Measurements from ENCODE around the gene PIEZO2. TPM values are rescaled to one million over a fixed set of nuclear protein-coding genes. Genes with fewer than 3 reads are reported as not detected.
"Not testable (repeated sequence)": the region's sequence is repeated elsewhere in the genome, so short reads cannot be mapped to it uniquely, and the experiment has no call there.

Gene PIEZO2
- polyA plus RNA-seq, 1 donor = 25.1 TPM

DNA sequence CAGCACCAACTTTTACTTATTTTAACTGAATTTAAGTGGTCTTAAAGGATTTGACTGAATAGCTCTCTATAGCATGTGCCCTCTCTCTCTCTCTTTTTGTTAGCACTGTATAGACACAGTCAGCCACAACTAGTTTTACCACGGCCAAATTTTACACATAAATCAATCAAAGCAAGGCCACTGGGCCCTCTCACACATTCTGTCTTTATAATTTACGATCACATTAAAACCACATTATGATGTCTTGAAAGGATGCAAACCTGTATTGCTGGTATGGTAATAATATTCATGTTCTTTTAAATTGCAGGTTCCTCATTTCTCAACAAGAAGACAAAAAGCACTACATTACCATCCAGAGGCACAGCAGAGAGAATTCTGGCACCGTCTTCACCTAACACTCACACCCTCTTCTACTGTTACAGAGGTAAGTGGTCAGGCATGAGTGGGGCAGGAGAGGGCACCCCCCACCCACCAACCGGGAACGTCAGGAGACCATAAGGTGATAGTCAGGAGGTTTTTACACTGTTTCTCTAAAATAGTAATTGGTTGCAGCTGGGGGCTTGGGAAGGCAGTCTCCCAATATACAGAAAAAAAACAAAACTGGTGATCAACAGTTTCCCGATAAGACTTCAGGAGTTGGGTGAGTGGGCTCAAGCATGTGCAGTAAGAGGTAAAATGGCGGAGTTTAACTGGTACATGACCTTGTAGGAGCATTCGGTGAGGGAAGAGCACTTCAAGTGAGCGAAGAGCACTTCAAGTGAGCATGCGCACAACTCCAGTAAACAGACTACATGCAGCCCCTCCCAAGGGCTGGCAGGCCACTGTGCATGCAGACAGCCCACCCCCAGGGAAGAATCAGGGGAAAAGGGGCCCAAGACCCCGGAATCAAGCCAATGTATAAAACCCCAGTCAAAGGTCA lies 296.7 kb downstream of the PIEZO2 start:
- Histone ChIP-seq H3K9me3 (ENCODE audit: control insufficient read depth, low read depth, low read length) (no peaks in the 10 kb centered on the region), H3K36me3 (ENCODE audit: control insufficient read depth, insufficient read depth, low read length) (peaks cover 6% of the 10 kb centered on the region), H3K4me1 (ENCODE audit: control insufficient read depth, insufficient read depth, low read length) (peaks cover 8% of the 10 kb centered on the region), H3K27ac (ENCODE audit: low read length) (no peak overlapping the region), H3K27me3 (ENCODE audit: control insufficient read depth, insufficient read depth, low read length) (no peaks in the 10 kb centered on the region), H3K4me3 (ENCODE audit: low read length) (no peak overlapping the region)
- WGBS (ENCODE audit: insufficient coverage, low lambda C conversion rate) = no CpG with 5 or more reads among the region's 11 CpGs
- no peak for DNase-seq

DNA sequence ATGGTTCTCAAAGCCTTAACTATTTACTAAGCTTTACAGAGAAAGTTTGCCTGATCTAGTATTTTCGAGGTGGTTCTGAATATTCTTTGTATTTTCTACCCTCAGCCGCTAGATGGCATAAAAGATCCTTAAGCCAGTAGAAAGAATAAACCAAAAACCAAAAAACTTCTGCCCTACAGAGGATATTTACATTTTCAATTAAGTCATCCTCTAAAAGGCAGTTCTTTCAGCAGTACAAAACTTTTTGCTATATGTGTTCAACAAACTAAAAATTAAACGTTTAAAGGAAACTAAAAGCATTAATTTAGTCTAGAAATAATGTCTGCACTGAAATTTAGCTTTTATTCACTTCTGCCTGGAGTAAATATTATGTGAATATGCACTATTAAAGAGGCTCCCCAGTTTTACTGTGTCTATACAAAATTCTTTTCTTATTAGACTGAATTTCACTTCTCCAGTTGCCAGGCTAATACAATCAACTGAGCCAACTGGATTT lies 297.5 kb downstream of the PIEZO2 start:
- Histone ChIP-seq H3K27ac (ENCODE audit: low read length) (peak overlapping the region; percentile 39), H3K9me3 (ENCODE audit: control insufficient read depth, low read depth, low read length) (no peaks in the 10 kb centered on the region), H3K36me3 (ENCODE audit: control insufficient read depth, insufficient read depth, low read length) (peaks cover 6% of the 10 kb centered on the region), H3K4me3 (ENCODE audit: low read length) (no peak overlapping the region), H3K4me1 (ENCODE audit: control insufficient read depth, insufficient read depth, low read length) (peaks cover 11% of the 10 kb centered on the region), H3K27me3 (ENCODE audit: control insufficient read depth, insufficient read depth, low read length) (no peaks in the 10 kb centered on the region)
- no CpG with 5 or more reads among the region's 3 CpGs for WGBS (ENCODE audit: insufficient coverage, low lambda C conversion rate)
- DNase-seq = peak in 1 of 2 donors; percentile 40

DNA sequence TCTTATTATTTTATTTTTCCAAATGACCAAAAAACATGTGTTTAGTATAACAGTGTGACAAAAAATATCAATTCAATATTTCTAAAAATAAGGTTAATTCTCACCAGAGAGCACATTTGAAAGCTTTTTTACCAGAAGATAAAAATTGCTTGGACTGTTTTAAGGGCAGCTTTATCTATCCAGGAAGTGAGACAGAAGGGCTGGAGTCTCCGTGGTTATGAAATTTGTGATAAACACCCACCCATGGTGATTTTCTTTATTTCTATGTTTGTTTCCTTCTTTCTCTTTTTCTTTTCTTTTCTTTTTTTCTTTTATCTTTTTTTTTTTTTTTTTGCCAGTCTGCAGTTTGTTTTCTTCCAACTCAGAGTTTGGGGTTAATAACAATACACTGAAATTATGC lies 298.5 kb downstream of the PIEZO2 start:
- peaks cover 19% of the 10 kb centered on the region for H3K4me1 ChIP-seq (ENCODE audit: control insufficient read depth, insufficient read depth, low read length)
- H3K4me3 ChIP-seq (ENCODE audit: low read length) = no peak overlapping the region
- peaks cover 6% of the 10 kb centered on the region for H3K36me3 ChIP-seq (ENCODE audit: control insufficient read depth, insufficient read depth, low read length)
- H3K9me3 ChIP-seq (ENCODE audit: control insufficient read depth, low read depth, low read length) = no peaks in the 10 kb centered on the region
- WGBS (ENCODE audit: insufficient coverage, low lambda C conversion rate) = 0% methylated on average over 1 of the region's 1 CpG
- no peaks in the 10 kb centered on the region for H3K27me3 ChIP-seq (ENCODE audit: control insufficient read depth, insufficient read depth, low read length)
- peak in 1 of 2 donors; percentile 40 for DNase-seq
- H3K27ac ChIP-seq (ENCODE audit: low read length) = peak overlapping the region; percentile 39

GRCh38 chr18:10850216-10850615 lies 299.2 kb downstream of the PIEZO2 start:
- Histone ChIP-seq H3K36me3 (ENCODE audit: control insufficient read depth, insufficient read depth, low read length) (peaks cover 4% of the 10 kb centered on the region), H3K27me3 (ENCODE audit: control insufficient read depth, insufficient read depth, low read length) (no peaks in the 10 kb centered on the region), H3K4me3 (ENCODE audit: low read length) (no peak overlapping the region), H3K27ac (ENCODE audit: low read length) (no peak overlapping the region), H3K9me3 (ENCODE audit: control insufficient read depth, low read depth, low read length) (no peaks in the 10 kb centered on the region), H3K4me1 (ENCODE audit: control insufficient read depth, insufficient read depth, low read length) (peaks cover 19% of the 10 kb centered on the region)
- no peak for DNase-seq
- WGBS (ENCODE audit: insufficient coverage, low lambda C conversion rate) = 100% methylated on average over 1 of the region's 7 CpGs

- WGBS (ENCODE audit: insufficient coverage, low lambda C conversion rate) = 90% methylated on average over 2 of the region's 6 CpGs
These were observed 301.5 kb downstream of the PIEZO2 start for GRCh38 chr18:10847907-10848306.

GRCh38 chr18:10847408-10847790 lies 302.0 kb downstream of the PIEZO2 start:
- Histone ChIP-seq H3K27me3 (ENCODE audit: control insufficient read depth, insufficient read depth, low read length) (no peaks in the 10 kb centered on the region), H3K36me3 (ENCODE audit: control insufficient read depth, insufficient read depth, low read length) (no peaks in the 10 kb centered on the region), H3K9me3 (ENCODE audit: control insufficient read depth, low read depth, low read length) (no peaks in the 10 kb centered on the region), H3K4me3 (ENCODE audit: low read length) (no peak overlapping the region), H3K27ac (ENCODE audit: low read length) (peak overlapping the region; percentile 92), H3K4me1 (ENCODE audit: control insufficient read depth, insufficient read depth, low read length) (peaks cover 19% of the 10 kb centered on the region)
- DNase-seq = peak; percentile 79 to 89
- no CpG with 5 or more reads among the region's 8 CpGs for WGBS (ENCODE audit: insufficient coverage, low lambda C conversion rate)

More at GRCh38 chr18:10847907-10848306, 301.5 kb downstream of the PIEZO2 start:
- H3K4me1 ChIP-seq (ENCODE audit: control insufficient read depth, insufficient read depth, low read length) = peaks cover 19% of the 10 kb centered on the region
- no peaks in the 10 kb centered on the region for H3K9me3 ChIP-seq (ENCODE audit: control insufficient read depth, low read depth, low read length)
- no peaks in the 10 kb centered on the region for H3K27me3 ChIP-seq (ENCODE audit: control insufficient read depth, insufficient read depth, low read length)
- H3K4me3 ChIP-seq (ENCODE audit: low read length) = no peak overlapping the region
- H3K36me3 ChIP-seq (ENCODE audit: control insufficient read depth, insufficient read depth, low read length) = no peaks in the 10 kb centered on the region
- no peak for DNase-seq
- peak overlapping the region; percentile 92 for H3K27ac ChIP-seq (ENCODE audit: low read length)

DNA sequence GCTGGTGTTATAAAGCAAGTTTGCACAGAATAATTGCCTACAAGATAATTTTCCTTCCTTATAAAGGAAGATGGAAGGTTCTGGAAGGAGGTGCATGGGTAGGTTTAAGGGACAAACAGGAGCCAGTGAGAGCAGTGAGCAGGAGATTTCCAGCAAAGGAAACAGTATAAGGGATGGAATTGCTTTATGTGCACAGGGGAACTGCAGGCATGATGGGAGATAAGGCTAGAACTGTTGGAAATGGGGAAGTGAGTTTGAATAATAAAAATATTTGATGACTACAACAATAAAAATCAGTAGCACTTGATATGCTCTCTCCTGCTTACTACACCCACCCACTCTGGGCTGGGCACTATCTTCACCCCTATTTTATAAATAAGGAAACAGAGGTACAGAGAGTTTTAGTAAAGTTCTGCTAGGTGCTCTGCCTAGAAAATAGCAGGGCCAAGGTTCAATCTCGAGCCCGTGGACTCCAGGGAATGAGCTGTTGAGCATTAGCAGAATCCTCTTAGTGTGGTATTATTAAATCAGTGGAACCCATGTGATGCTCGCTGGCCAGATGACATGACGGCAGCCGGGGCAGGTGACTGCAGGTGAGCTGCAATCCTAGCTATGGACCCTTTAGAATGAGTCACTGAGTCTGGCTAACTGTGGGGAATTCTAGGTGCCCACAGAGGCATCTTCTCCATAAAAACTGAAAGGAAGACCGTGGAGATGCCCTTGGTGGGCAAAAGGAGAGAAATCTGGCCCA lies 302.5 kb downstream of the PIEZO2 start:
- peak overlapping the region; percentile 92 for H3K27ac ChIP-seq (ENCODE audit: low read length)
- peak; percentile 77 to 90 for DNase-seq

DNA sequence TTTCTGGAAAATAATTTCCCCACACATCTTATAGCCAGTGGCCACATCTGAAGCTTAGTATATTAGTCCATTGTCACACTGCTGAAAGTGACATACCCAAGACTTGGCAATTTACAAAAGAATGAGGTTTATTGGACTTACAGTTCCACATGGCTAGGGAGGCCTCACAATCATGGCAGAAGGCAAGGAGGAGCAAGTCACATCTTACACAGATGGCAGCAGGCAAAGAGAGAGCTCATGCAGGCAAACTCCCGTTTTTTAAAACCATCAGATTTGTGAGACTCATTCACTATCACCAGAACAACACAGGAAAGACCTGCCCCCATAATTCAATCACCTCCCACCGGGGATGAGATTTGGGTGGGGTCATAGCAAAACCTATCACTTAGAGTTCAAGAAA lies 303.3 kb downstream of the PIEZO2 start:
- H3K36me3 ChIP-seq (ENCODE audit: control insufficient read depth, insufficient read depth, low read length); H3K27me3 ChIP-seq (ENCODE audit: control insufficient read depth, insufficient read depth, low read length); H3K9me3 ChIP-seq (ENCODE audit: control insufficient read depth, low read depth, low read length); DNase-seq; H3K4me3 ChIP-seq (ENCODE audit: low read length): not testable (repeated sequence)
- peak overlapping the region; percentile 92 for H3K27ac ChIP-seq (ENCODE audit: low read length)
- peaks cover 19% of the 10 kb centered on the region for H3K4me1 ChIP-seq (ENCODE audit: control insufficient read depth, insufficient read depth, low read length)
- no CpG with 5 or more reads among the region's 2 CpGs for WGBS (ENCODE audit: insufficient coverage, low lambda C conversion rate)

More for the DNA sequence above, 302.5 kb downstream of the PIEZO2 start:
- no peaks in the 10 kb centered on the region for H3K27me3 ChIP-seq (ENCODE audit: control insufficient read depth, insufficient read depth, low read length)
- H3K4me1 ChIP-seq (ENCODE audit: control insufficient read depth, insufficient read depth, low read length) = peaks cover 19% of the 10 kb centered on the region
- no peaks in the 10 kb centered on the region for H3K9me3 ChIP-seq (ENCODE audit: control insufficient read depth, low read depth, low read length)
- no peak overlapping the region for H3K4me3 ChIP-seq (ENCODE audit: low read length)
- no peaks in the 10 kb centered on the region for H3K36me3 ChIP-seq (ENCODE audit: control insufficient read depth, insufficient read depth, low read length)
- no CpG with 5 or more reads among the region's 6 CpGs for WGBS (ENCODE audit: insufficient coverage, low lambda C conversion rate)

DNA sequence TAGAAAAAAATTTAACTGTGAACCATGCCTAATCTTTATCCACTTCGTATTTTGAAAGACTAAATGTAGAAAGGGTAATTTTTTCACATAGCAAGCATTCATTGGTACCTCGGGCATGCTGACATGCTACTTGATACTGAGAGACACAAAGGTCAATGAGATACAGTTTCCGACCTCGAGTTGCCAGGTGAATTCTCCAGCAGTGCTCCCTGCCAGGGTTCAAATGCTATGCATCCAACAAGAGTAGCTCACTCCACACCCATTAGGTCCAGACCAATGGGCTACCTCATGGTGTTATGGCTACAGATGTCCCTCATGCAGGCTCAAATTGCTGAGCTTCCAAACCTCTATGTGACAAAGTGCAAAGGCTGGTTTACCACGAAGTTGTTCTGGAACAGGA lies 305.8 kb downstream of the PIEZO2 start:
- H3K27ac ChIP-seq (ENCODE audit: low read length) = peak overlapping the region; percentile 79
- H3K36me3 ChIP-seq (ENCODE audit: control insufficient read depth, insufficient read depth, low read length) = no peaks in the 10 kb centered on the region
- no peaks in the 10 kb centered on the region for H3K9me3 ChIP-seq (ENCODE audit: control insufficient read depth, low read depth, low read length)
- H3K4me3 ChIP-seq (ENCODE audit: low read length) = no peak overlapping the region
- H3K27me3 ChIP-seq (ENCODE audit: control insufficient read depth, insufficient read depth, low read length) = no peaks in the 10 kb centered on the region
- peak; percentile 50 to 72 for DNase-seq
- no CpG with 5 or more reads among the region's 5 CpGs for WGBS (ENCODE audit: insufficient coverage, low lambda C conversion rate)
- peaks cover 23% of the 10 kb centered on the region for H3K4me1 ChIP-seq (ENCODE audit: control insufficient read depth, insufficient read depth, low read length)

DNA sequence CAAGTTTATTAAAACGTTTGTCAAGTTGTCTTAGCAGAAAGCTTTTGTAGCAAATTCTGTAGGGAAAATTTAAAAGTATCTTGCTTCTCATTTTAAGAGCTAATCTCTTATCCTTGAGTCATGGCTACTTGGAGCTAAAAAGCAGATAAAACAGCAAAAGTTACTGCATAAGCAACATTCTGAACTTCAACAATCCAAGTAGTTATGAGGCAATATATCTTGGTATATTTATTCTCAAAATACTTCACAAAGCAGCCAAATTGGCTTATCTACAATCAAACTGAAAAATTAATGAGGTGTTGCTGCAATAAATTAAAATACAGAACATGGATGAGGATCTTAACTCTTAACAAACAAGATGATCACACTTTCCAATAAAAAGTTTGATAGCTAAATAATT lies 306.5 kb downstream of the PIEZO2 start:
- DNase-seq = no peak
- Histone ChIP-seq H3K27me3 (ENCODE audit: control insufficient read depth, insufficient read depth, low read length) (no peaks in the 10 kb centered on the region), H3K4me3 (ENCODE audit: low read length) (no peak overlapping the region), H3K27ac (ENCODE audit: low read length) (peak overlapping the region; percentile 79), H3K9me3 (ENCODE audit: control insufficient read depth, low read depth, low read length) (no peaks in the 10 kb centered on the region), H3K36me3 (ENCODE audit: control insufficient read depth, insufficient read depth, low read length) (no peaks in the 10 kb centered on the region), H3K4me1 (ENCODE audit: control insufficient read depth, insufficient read depth, low read length) (peaks cover 22% of the 10 kb centered on the region)
- 60% methylated on average over 1 of the region's 1 CpG for WGBS (ENCODE audit: insufficient coverage, low lambda C conversion rate)
